Measurements from ENCODE around the gene RPLP2.
A peak's percentile ranks its signal among the peaks of the same experiment; 100 is the strongest.

RPLP2 gene

DNA sequence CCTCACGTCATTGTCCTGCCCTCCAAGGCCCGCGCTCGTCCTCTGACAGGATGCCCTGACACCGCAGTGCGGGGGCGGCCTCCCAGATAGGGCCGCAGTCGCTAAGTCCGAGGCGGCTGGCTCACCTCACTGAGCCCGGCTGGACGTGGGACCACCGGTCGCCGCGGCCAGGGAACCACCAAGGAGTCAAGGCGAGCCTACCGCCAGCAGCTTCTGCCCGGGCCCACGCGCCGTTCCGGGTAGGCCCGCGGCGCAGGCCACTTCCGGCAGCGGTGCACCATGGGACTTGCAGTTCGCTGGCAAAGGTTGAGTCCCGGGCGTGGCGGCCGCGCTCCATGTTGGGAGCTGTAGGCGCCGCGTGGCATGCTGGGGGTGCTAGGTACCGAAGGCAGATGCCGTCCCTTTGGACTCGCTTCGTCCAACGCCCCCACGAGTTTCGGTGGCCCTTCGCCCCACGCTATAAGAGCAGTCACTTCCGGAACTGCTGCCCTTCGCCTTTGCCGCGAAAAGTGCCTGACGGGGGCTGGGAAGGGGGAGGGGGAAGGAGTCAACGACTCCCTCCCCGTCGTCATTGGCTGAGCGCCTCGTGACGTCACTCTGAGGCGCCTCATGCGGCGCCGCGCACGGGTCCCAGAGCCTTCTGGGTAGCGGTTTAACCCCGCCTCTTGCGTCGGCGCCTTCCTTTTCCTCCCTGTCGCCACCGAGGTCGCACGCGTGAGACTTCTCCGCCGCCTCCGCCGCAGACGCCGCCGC is at the start of gene RPLP2:
Gene RPLP2 (plus strand): TSS at position 681 of the 753 bp plus-strand sequence. CDS start 268 bp downstream, outside the sequence.
- peak; percentile 95 to 97 for DNase-seq (ENCODE audit: low read depth in 1 of 2, low spot score in 1 of 2)

GRCh38 chr11:760236-760635 is 49.5 kb upstream of the RPLP2 start:
- DNase-seq (ENCODE audit: low read depth in 1 of 2, low spot score in 1 of 2), result no peak

DNA sequence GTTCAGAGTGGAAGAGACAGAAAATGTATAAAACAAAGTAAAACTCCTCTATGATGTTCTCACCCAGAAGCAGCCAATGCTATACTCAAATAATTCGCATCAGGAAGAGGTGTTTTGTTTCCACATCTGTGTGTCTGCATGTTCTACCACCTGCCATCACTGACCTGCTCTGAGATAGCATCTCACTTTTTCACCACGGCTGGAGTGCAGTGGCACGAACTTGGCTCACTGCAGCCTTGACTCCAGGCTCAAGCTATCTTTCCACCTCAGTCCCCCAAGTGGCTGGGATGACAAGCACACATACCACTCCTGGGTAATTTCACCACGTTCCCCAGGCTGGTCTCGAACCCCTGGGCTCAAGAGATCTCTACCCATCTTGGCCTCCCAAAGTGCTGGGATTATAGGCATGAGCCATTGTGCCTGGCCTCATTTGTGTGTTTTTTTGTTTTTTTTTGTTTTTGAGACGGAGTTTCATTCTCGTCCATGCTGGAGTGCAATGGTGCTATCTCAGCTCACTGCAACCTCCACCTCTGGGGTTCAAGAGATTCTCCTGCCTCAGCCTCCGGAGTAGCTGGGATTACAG is 48.1 kb upstream of the RPLP2 start:
- DNase-seq (ENCODE audit: low read depth in 1 of 2, low spot score in 1 of 2), result no peak

- DNase-seq (ENCODE audit: low read depth in 1 of 2, low spot score in 1 of 2), result no peak
Observed at GRCh38 chr11:762421-763072, 47.2 kb upstream of the RPLP2 start.

DNA sequence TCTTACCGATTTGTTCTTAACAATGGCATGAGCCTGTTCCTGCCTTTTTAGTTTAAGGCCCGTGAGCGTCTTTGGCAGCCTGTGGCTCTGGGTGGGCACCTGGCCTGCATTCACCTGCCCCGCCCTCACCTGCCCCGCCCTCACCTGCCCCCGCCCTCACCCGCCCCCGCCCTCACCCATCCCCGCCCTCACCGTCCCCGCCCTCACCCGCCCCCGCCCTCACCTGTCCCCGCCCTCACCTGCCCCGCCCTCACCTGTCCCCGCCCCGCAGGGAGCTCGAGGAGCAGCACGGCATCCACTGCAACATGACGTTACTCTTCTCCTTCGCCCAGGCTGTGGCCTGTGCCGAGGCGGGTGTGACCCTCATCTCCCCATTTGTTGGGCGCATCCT is 46.7 kb upstream of the RPLP2 start:
- DNase-seq (ENCODE audit: low read depth in 1 of 2, low spot score in 1 of 2), result no peak

DNA sequence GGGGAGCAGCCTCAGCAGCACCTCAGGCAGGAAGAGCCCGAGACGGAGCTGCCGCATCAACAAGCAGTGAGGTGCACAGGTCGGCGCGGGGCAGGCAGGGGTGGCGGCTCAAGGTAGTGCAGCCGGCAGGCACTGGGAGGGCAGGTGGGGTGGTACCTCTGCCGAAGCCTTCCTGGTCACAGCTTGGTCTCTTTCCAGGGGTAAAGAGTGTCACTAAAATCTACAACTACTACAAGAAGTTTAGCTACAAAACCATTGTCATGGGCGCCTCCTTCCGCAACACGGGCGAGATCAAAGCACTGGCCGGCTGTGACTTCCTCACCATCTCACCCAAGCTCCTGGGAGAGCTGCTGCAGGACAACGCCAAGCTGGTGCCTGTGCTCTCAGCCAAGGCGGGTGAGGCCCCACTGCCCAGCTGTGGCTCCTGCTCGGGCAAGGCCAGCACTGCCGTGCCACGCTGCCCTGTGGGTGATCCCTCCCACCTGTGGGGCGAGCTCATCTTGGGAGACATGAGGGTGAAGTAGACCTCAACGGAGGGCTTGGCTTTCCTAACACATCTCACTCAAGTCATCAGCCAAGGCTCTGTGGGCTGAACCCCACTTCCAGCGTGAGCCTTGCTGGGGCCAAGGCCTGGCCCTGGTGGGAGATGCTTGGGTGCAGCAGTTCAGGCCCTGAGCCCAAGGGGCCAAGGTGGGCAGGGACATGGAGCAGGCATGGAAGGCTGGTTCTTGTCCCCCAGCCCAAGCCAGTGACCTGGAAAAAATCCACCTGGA is 46.0 kb upstream of the RPLP2 start:
- DNase-seq (ENCODE audit: low read depth in 1 of 2, low spot score in 1 of 2), result no peak

GRCh38 chr11:764322-765024 is 45.3 kb upstream of the RPLP2 start:
- DNase-seq (ENCODE audit: low read depth in 1 of 2, low spot score in 1 of 2), result no peak

- DNase-seq (ENCODE audit: low read depth in 1 of 2, low spot score in 1 of 2), result peak; percentile 32 to 47
Observed at GRCh38 chr11:765025-765801, 44.6 kb upstream of the RPLP2 start.

DNA sequence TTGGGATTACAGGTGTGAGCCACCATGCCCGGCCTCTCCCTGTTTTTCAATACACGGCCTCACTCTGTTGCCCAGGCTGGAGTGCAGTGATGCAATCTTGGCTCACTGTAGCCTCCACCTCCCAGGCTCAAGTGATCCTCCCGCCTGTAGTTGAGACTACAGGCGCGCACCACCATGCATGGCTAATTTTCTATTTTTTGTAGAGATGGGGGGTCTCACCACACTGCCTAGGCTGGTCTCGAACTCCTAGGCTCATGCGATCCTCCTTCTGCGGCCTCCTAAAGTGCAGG is 44.0 kb upstream of the RPLP2 start:
- DNase-seq (ENCODE audit: low read depth in 1 of 2, low spot score in 1 of 2), result no peak

- DNase-seq (ENCODE audit: low read depth in 1 of 2, low spot score in 1 of 2), result no peak
Observed at GRCh38 chr11:766106-766935, 43.4 kb upstream of the RPLP2 start.

- DNase-seq (ENCODE audit: low read depth in 1 of 2, low spot score in 1 of 2), result no peak
Observed at GRCh38 chr11:766936-767210, 42.9 kb upstream of the RPLP2 start.

DNA sequence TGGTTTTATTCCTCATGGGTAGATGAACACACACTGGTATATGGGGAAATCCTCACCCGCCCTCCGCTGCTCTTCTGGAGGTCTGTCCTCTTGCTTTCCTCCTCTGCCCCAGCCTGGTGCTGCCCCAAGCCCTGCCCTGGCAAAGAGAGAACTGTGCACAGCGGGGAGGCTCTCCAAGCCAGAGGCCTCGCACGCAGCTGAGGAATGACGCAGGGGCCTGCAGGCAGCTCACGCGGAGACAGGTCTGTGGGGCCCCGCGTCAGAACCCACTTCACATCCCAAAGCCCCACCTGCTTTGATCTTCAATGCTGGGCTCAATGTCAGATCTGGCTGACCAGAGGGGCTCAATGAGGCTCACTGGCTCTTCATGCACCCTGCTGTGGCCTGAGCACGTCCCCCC is 42.5 kb upstream of the RPLP2 start:
- DNase-seq (ENCODE audit: low read depth in 1 of 2, low spot score in 1 of 2), result no peak

DNA sequence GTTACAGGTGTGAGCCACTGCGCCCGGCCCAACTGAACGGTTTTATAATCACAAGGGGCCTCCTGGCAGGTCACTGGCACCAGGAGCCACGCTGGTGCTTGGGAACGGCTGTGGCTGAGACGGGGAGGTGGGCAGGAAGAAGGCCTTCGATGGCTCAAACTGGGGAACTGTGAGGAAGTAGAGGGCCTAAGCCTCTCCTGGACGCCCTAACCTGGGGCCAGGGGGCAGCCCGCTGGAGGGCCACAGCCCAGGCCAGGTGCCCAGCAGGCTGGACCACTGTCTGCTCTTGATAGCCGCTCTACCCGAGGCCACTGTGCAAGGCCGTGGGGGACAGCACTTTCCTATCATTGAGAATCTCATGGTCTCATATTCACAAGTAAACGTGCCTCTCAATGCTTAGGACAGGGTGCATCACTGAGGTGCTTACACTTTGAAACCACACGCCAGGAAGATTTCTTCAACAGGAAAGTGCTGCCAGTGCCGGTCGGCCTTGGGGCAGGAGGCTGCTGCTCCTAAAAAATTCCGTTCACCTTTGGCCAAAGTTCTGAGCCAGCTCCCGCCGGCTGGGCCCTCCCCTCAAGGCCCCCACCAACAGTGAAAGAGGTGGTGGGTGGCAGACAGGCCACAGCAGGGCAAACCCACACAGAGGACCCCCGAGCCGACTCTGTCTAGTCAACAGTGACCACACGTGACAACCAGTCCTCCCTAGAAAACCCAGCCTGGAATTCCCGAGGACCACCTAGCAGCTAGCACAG is 39.7 kb upstream of the RPLP2 start:
- DNase-seq (ENCODE audit: low read depth in 1 of 2, low spot score in 1 of 2), result no peak

DNA sequence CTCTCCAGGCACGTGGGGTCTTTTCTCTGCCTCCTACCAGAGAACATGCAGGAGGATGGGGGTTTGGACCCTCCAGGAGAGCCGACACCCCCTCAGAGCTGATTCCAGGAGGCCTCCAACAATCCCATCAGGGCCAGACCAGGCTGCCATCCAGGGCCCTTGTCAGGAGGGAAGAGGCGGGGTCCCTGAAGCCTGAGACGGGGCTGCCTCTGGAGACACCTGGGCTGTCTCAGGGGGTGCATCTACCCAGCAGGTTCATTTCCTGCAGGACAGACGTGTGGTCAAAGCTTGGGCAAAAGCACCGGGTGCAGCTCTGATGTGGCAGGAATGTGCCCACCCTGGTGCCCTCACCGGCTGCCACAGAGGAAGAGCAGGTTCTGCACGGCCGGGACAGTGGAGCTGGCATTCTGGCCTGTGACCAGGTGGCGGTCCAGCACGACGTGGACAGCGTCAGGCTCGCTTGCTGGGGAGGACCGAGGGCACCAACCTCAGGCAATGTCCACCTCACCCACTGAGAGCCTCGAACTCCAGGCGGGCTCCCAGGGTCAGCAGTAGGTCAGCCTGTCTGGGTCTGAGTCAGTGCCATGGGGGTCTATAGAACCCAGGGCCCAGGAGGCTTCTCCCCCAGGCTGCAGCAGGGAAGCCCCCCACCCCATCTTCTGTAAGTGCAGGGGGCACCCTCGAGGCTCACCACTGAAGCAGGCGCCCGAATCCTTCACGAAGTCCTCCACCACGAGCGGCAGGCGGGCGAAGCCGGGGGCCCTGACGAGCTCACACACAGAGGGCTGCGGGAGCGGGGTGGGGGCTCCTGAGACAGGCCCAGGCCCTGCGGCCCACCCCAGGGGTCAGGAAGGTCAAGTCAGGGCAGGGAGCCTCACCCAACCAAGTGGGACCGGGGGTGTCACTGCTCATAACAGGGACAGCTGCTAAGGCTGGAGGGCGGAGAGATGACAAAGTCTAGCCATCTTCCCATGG is 38.8 kb upstream of the RPLP2 start:
- DNase-seq (ENCODE audit: low read depth in 1 of 2, low spot score in 1 of 2), result no peak

DNA sequence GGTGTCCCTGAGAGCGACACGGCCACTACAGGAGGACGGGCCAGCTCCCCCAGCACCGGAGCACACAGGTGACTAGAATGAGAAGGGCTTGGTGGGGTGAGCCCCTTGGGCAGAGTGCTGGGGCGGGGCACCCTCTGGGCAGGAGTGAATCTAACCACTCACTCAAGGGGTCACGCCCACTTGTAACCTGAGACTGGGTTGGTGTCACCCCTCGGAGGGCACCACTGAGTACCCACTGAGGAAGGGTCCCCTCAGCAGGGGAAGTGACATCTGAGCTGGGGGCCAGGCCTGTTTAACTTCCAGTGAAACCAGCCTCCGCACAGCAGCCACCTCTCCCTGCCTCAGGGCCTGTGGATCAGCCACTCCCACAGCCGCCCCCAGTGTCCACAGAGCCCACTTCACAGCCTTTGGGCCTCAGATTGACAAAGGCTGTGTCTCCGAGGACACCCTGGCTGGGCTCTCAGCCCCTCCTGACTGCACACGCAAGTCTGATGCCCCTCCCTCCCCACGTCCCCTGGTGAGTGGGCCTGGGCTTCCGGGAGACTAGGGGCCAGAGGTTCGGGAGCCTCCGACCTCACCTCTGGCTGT is 38.1 kb upstream of the RPLP2 start:
- no peak for DNase-seq (ENCODE audit: low read depth in 1 of 2, low spot score in 1 of 2)

- no peak for DNase-seq (ENCODE audit: low read depth in 1 of 2, low spot score in 1 of 2)
Observed at GRCh38 chr11:772429-773390, 37.1 kb upstream of the RPLP2 start.
